A549 (cell line): ENCODE results near the gene SYNGR2. TPM values are rescaled to one million over a fixed set of nuclear protein-coding genes. Genes with fewer than 3 reads are reported as not detected.

Experiments
- ATAC-seq, 2 experiments: fragments of 200-7000 bp in 1 of 2; fragments of >200 bp in 1 of 2; cut with Nextera tagmentation in 1 of 2; cut with Tn5 transposase in 1 of 2; 3 replicates each; pipeline versions ENCODE4 v1.8.0 to v1.9.1; 2018 to 2020; ENCODE audit warnings: mild to moderate bottlenecking in 1 of 2, moderate library complexity in 1 of 2
- CTCF ChIA-PET: fragments of 300-600 bp; sonication (Branson Sonifier 250); formaldehyde crosslinking; extraction: SDS; loops from one replicate; lab custom pipeline; 2021; ENCODE audit warnings: antibody characterized with exemption, inconsistent platforms; lab: Yijun Ruan, JAX
- POLR2A ChIA-PET: fragments of 350-600 bp; formaldehyde crosslinking; extraction: SDS; loops from one replicate; lab custom pipeline; 2021; ENCODE audit warnings: antibody characterized with exemption, inconsistent platforms; lab: Yijun Ruan, JAX
- DNase-seq, 2 experiments: peaks; one replicate each; pipeline versions ENCODE4 v3.0.0 to v3.0.0-alpha.2; 2011 to 2016; ENCODE audit warnings: low read depth in 1 of 2, low spot score in 1 of 2
- FAIRE-seq: peaks from 2 replicates; lab custom pipeline; 2011; peaks lifted over from hg19 to GRCh38; lab: Jason Lieb, UNC
- H3K27ac ChIP-seq, 2 experiments: fragments of >200 bp; sonication (Bioruptor Twin); formaldehyde crosslinking; 3 replicates each; pipeline ENCODE4 v1.5.1; 2016 to 2017
- H3K4me1 ChIP-seq: fragments of >200 bp; sonication (Bioruptor Twin); formaldehyde crosslinking; 3 replicates; pipeline ENCODE4 v1.6.1; 2016
- H3K4me2 ChIP-seq: fragments of >200 bp; sonication (Bioruptor Twin); formaldehyde crosslinking; 3 replicates; pipeline ENCODE4 v1.6.1; 2016
- H3K4me3 ChIP-seq: fragments of >200 bp; sonication (Bioruptor Twin); formaldehyde crosslinking; 3 replicates; pipeline ENCODE4 v1.5.1; 2016
- H3K9me3 ChIP-seq: fragments of >200 bp; sonication (Bioruptor Twin); formaldehyde crosslinking; 3 replicates; pipeline ENCODE4 v1.6.1; 2016
- BCL3 ChIP-seq: fragments of >200 bp; sonication (Bioruptor Twin); formaldehyde crosslinking; IDR thresholded peaks from 3 replicates; pipeline ENCODE4 v1.6.1; 2016
- BHLHE40 ChIP-seq: IDR thresholded peaks from 2 replicates; pipeline ENCODE4 v1.6.1; 2012; ENCODE audit warnings: low read depth, low read length, inconsistent platforms
- CBX8 ChIP-seq: fragments of 200-600 bp; sonication (generic); IDR thresholded peaks from 2 replicates; pipeline ENCODE4 v1.6.1; 2016
- CHD2 ChIP-seq: fragments of 150-350 bp; IDR thresholded peaks from 2 replicates; pipeline ENCODE4 v1.6.1; 2014; ENCODE audit warnings: low read length; ENCODE audit not compliant: partially characterized antibody
- FOSB ChIP-seq: fragments of 250-450 bp; sonication (Bioruptor Pico); IDR thresholded peaks from 2 replicates; pipeline ENCODE4 v1.5.0; 2020; ENCODE audit warnings: mild to moderate bottlenecking, moderate library complexity
- HDAC2 ChIP-seq: fragments of 200-600 bp; sonication (generic); IDR thresholded peaks from 2 replicates; pipeline ENCODE4 v1.6.1; 2016
- HEYL ChIP-seq: fragments of 250-450 bp; sonication (Bioruptor Pico); IDR thresholded peaks from 2 replicates; pipeline ENCODE4 v1.8.0; 2021; ENCODE audit warnings: mild to moderate bottlenecking, moderate library complexity
- HOXB13 ChIP-seq: fragments of 250-450 bp; sonication (Bioruptor Pico); IDR thresholded peaks from 2 replicates; pipeline ENCODE4 v1.5.0; 2020; ENCODE audit warnings: low read depth, mild to moderate bottlenecking, moderate library complexity
- HOXB5 ChIP-seq: fragments of 250-450 bp; sonication (Bioruptor Pico); IDR thresholded peaks from 2 replicates; pipeline ENCODE4 v1.5.0; 2020; ENCODE audit warnings: mild to moderate bottlenecking, moderate library complexity
- MAFK ChIP-seq: fragments of 450-650 bp; IDR thresholded peaks from 2 replicates; pipeline ENCODE4 v1.6.1; 2014; ENCODE audit not compliant: partially characterized antibody
- MAX ChIP-seq: IDR thresholded peaks from 2 replicates; pipeline ENCODE4 v1.6.1; 2012
- NR3C1 ChIP-seq: fragments of >200 bp; sonication (Bioruptor Twin); formaldehyde crosslinking; IDR thresholded peaks from 3 replicates; pipeline ENCODE4 v1.6.1; 2017
- PHF8 ChIP-seq: fragments of 200-600 bp; sonication (generic); IDR thresholded peaks from 2 replicates; pipeline ENCODE4 v1.6.1; 2016; ENCODE audit warnings: low read depth, mild to moderate bottlenecking, antibody characterized with exemption, moderate library complexity, borderline replicate concordance
- RNF2 ChIP-seq: fragments of 200-600 bp; sonication (generic); IDR thresholded peaks from 2 replicates; pipeline ENCODE4 v1.6.1; 2016; ENCODE audit warnings: low read depth, mild to moderate bottlenecking, antibody characterized with exemption, moderate library complexity, borderline replicate concordance
- TFCP2L1 ChIP-seq: fragments of 250-450 bp; sonication (Bioruptor Pico); IDR thresholded peaks from 2 replicates; pipeline ENCODE4 v1.5.0; 2021; ENCODE audit warnings: mild to moderate bottlenecking
- ZC3H11A ChIP-seq: fragments of 450-650 bp; IDR thresholded peaks from 2 replicates; pipeline ENCODE4 v1.6.1; 2014; ENCODE audit warnings: antibody characterized with exemption, mild to moderate bottlenecking
- WGBS: methylation state at CpG from one replicate; pipeline ENCODE4 v1.1.6; 2017; ENCODE audit errors: missing lambda C conversion rate; 5-methylcytosine and 5-hydroxymethylcytosine counted together
- polyA plus RNA-seq, 4 experiments: library from polyadenylated mRNA; depleted of rRNA in 3 of 4; stranded (reverse); fragments of >200 nt; fragmentation: RNase III in 1 of 4; extraction: RNeasy Plus Mini Kit Qiagen cat#74134 plus additional on column Dnase treatment in 1 of 4; gene quantifications; 2 replicates in 3 of 4; 3 replicates in 1 of 4; pipeline ENCODE4 v1.2.3, GENCODE V29; 2011 to 2017

The SYNGR2 gene
- polyA plus RNA-seq, 2 of the 4 experiments (the other 2 are of a cell fraction), result 102 to 113 TPM

- TF ChIP-seq HOXB13 (CRISPR knock-in tag), result no peak
- no peak for TF ChIP-seq FOSB (CRISPR knock-in tag)
- no peak for TF ChIP-seq RNF2
- no peak for TF ChIP-seq ZC3H11A
- TF ChIP-seq HDAC2, result no peak
Observed at GRCh38 chr17:78148286-78149016, 19.9 kb upstream of the SYNGR2 start (continued).

GRCh38 chr17:78151514-78152008, 16.8 kb upstream of the SYNGR2 start:
- H3K4me1 ChIP-seq, result peaks cover 30% of the 10 kb centered on the region
- CTCF ChIA-PET, result interaction anchor here (1.0 to 24.0 kb wide), 6 partner anchors 9 to 99 kb away, joined by 3 to 295 read pairs (median 3); partner anchors contain the start of gene SYNGR2
- DNase-seq, result peak; percentile 79 to 93
- no peak for FAIRE-seq
- WGBS, result 29% methylated on average over 7 of the region's 7 CpGs
- POLR2A ChIA-PET, result interaction anchor here (1.0 to 1.6 kb wide), 2 partner anchors 10 to 11 kb away, joined by 4 to 7 read pairs; no protein-coding TSS in a partner anchor
- TF ChIP-seq MAX (0 out of 2 replicates have a peak, but pooled peaks have one; percentile 11), HDAC2 (no peak)
- no peaks in the 10 kb centered on the region for H3K9me3 ChIP-seq
- H3K4me3 ChIP-seq, result no peak overlapping the region
- peak overlapping the region; percentile 59 to 85 for H3K27ac ChIP-seq
- ATAC-seq, result peak; percentile 70 to 81
- H3K4me2 ChIP-seq, result peak overlapping the region; percentile 73

GRCh38 chr17:78154903-78155811, 13.2 kb upstream of the SYNGR2 start:
- no peak overlapping the region for H3K4me2 ChIP-seq
- H3K4me1 ChIP-seq, result peaks cover 19% of the 10 kb centered on the region
- 90% methylated on average over 11 of the region's 11 CpGs for WGBS
- TF ChIP-seq PHF8 (no peak), TFCP2L1 (CRISPR knock-in tag) (no peak), MAFK (peak; percentile 71)
- ATAC-seq (no peak), DNase-seq (no peak), FAIRE-seq (no peak)
- no peak overlapping the region for H3K4me3 ChIP-seq
- no peaks in the 10 kb centered on the region for H3K9me3 ChIP-seq
- CTCF ChIA-PET, result interaction anchor here (0.6 to 24.0 kb wide), 3 partner anchors 13 to 255 kb away, joined by 3 to 295 read pairs (median 3); partner anchors contain the start of gene SYNGR2
- H3K27ac ChIP-seq, result no peak overlapping the region
- POLR2A ChIA-PET, result interaction anchor here (0.6 to 0.7 kb wide), 2 partner anchors 14 to 832 kb away, joined by 3 read pairs; no protein-coding TSS in a partner anchor

- Histone ChIP-seq H3K4me3 (no peak overlapping the region), H3K4me2 (no peak overlapping the region), H3K27ac (no peak overlapping the region), H3K9me3 (no peaks in the 10 kb centered on the region), H3K4me1 (no peaks in the 10 kb centered on the region)
- ChIA-PET CTCF (no interaction called here), POLR2A (no interaction called here)
- no peak for DNase-seq
- 87% methylated on average over 10 of the region's 10 CpGs for WGBS
- ATAC-seq, result no peak
- no peak for FAIRE-seq
- no peak for TF ChIP-seq BHLHE40
- no peak for TF ChIP-seq HDAC2
- TF ChIP-seq CBX8, result no peak
- no peak for TF ChIP-seq BCL3
- TF ChIP-seq HEYL (CRISPR knock-in tag), result no peak
- no peak for TF ChIP-seq HOXB5 (CRISPR knock-in tag)
- no peak for TF ChIP-seq CHD2
- TF ChIP-seq MAX, result no peak
- TF ChIP-seq NR3C1, result no peak
Observed at GRCh38 chr17:78159575-78160158, 8.7 kb upstream of the SYNGR2 start.
